ENCODE data around the gene PLCXD3. TPM values are rescaled to one million over a fixed set of nuclear protein-coding genes. Genes with fewer than 3 reads are reported as not detected.

PLCXD3 gene
- total RNA-seq, 1 experiment from 2014 or later: 0.04 TPM

GRCh38 chr5:41284938-41285337 is 225.5 kb downstream of the PLCXD3 start:
- no peaks in the 10 kb centered on the region for H3K27me3 Mint-ChIP-seq (ENCODE audit: low read depth)
- H3K4me1 Mint-ChIP-seq: peaks cover 34% of the 10 kb centered on the region
- no peak overlapping the region for H3K4me3 Mint-ChIP-seq
- CTCF ChIA-PET: no interaction called here
- ATAC-seq: no peak
- peaks cover 16% of the 10 kb centered on the region for H3K9me3 Mint-ChIP-seq
- DNase-seq (ENCODE audit: low spot score): no peak
- H3K36me3 Mint-ChIP-seq: peaks cover under 1% of the 10 kb centered on the region; the same call in 1 of the 2 replicates
- 0 out of 2 replicates have a peak overlapping the region, but pooled peaks have one; percentile 20 for H3K27ac Mint-ChIP-seq
- POLR2A ChIA-PET: no interaction called here
- TF ChIP-seq ZNF281 (CRISPR knock-in tag; IDR thresholded peaks at IDR 0.05) (no peak), NFYB (CRISPR knock-in tag; conservative IDR thresholded peaks at IDR 0.05; ENCODE audit: low read depth) (no peak), PRRX2 (CRISPR knock-in tag; IDR thresholded peaks at IDR 0.05) (no peak), NFE2L1 (CRISPR knock-in tag; IDR thresholded peaks at IDR 0.05) (no peak), ZNF416 (CRISPR knock-in tag; IDR thresholded peaks at IDR 0.05) (no peak), PRDM15 (CRISPR knock-in tag; IDR thresholded peaks at IDR 0.05) (no peak), STAT6 (CRISPR knock-in tag; conservative IDR thresholded peaks at IDR 0.05; ENCODE audit: low read depth) (no peak), MXD4 (CRISPR knock-in tag; IDR thresholded peaks at IDR 0.05; ENCODE audit: borderline replicate concordance) (no peak), TEAD4 (CRISPR knock-in tag; IDR thresholded peaks at IDR 0.05) (no peak), ATF2 (CRISPR knock-in tag; IDR thresholded peaks at IDR 0.05; ENCODE audit: borderline replicate concordance, low read depth) (no peak), TCF7 (CRISPR knock-in tag; IDR thresholded peaks at IDR 0.05; ENCODE audit: low read depth) (no peak), ZNF138 (CRISPR knock-in tag; conservative IDR thresholded peaks at IDR 0.05) (no peak), TEAD1 (CRISPR knock-in tag; IDR thresholded peaks at IDR 0.05) (no peak), FOXJ3 (CRISPR knock-in tag; IDR thresholded peaks at IDR 0.05; ENCODE audit: borderline replicate concordance) (no peak), ZBTB21 (CRISPR knock-in tag; IDR thresholded peaks at IDR 0.05; ENCODE audit: borderline replicate concordance) (no peak), KAT7 (CRISPR knock-in tag; IDR thresholded peaks at IDR 0.05; ENCODE audit: borderline replicate concordance) (no peak), PREB (CRISPR knock-in tag; IDR thresholded peaks at IDR 0.05; ENCODE audit: borderline replicate concordance) (no peak), ESRRA (CRISPR knock-in tag; IDR thresholded peaks at IDR 0.05; ENCODE audit: borderline replicate concordance) (no peak), AR (CRISPR knock-in tag; IDR thresholded peaks at IDR 0.05) (no peak), CBFB (CRISPR knock-in tag; IDR thresholded peaks at IDR 0.05; ENCODE audit: low read depth) (no peak)

All from WTC11 (cell line).